GM21825 (cell line): ENCODE data around the gene KLHL29.
"Not testable (repeated sequence)": the region's sequence is repeated elsewhere in the genome, so short reads cannot be mapped to it uniquely, and the experiment has no call there.

Source experiments
- ATAC-seq: cut with Tn5 transposase; IDR thresholded peaks from one replicate; pipeline ENCODE4 v1.9.1; 2021; ENCODE audit warnings: mild to moderate bottlenecking, moderate library complexity; ENCODE audit not compliant: unreplicated experiment

KLHL29 gene

GRCh38 chr2:23698721-23699579 is 314.0 kb downstream of the KLHL29 start:
- ATAC-seq = no peak

GRCh38 chr2:23699580-23699925 is 314.6 kb downstream of the KLHL29 start:
- no peak for ATAC-seq

GRCh38 chr2:23700627-23701026 is 315.6 kb downstream of the KLHL29 start:
- ATAC-seq = no peak

- ATAC-seq = no peak
Observed at GRCh38 chr2:23703037-23703582, 318.1 kb downstream of the KLHL29 start.

GRCh38 chr2:23703583-23704385 is 318.8 kb downstream of the KLHL29 start:
- no peak for ATAC-seq

- ATAC-seq = no peak
Observed at GRCh38 chr2:23705771-23706612, 321.0 kb downstream of the KLHL29 start.

GRCh38 chr2:23706613-23707078 is 321.7 kb downstream of the KLHL29 start:
- no peak for ATAC-seq

GRCh38 chr2:23707096-23707495 is 322.1 kb downstream of the KLHL29 start:
- no peak for ATAC-seq

GRCh38 chr2:23708771-23709170 is 323.8 kb downstream of the KLHL29 start:
- no peak for ATAC-seq

- no peak for ATAC-seq
Observed at GRCh38 chr2:23709311-23709710, 324.3 kb downstream of the KLHL29 start.

GRCh38 chr2:23711979-23712755 is 327.2 kb downstream of the KLHL29 start:
- no peak for ATAC-seq

GRCh38 chr2:23712756-23713151 is 327.8 kb downstream of the KLHL29 start:
- ATAC-seq = no peak

- no peak for ATAC-seq
Observed at GRCh38 chr2:23713351-23713750, 328.4 kb downstream of the KLHL29 start.

- no peak for ATAC-seq
Observed at GRCh38 chr2:23718931-23719700, 334.1 kb downstream of the KLHL29 start.

- ATAC-seq = no peak
Observed at GRCh38 chr2:23719716-23720115, 334.7 kb downstream of the KLHL29 start.

- ATAC-seq = no peak
Observed at GRCh38 chr2:23720705-23721453, 335.9 kb downstream of the KLHL29 start.

- no peak for ATAC-seq
Observed at GRCh38 chr2:23721454-23721826, 336.5 kb downstream of the KLHL29 start.

- no peak for ATAC-seq
Observed at GRCh38 chr2:23722255-23722654, 337.3 kb downstream of the KLHL29 start.

GRCh38 chr2:23723029-23723428 is 338.1 kb downstream of the KLHL29 start:
- not testable (repeated sequence) for ATAC-seq
